Activated effector memory CD4-positive, alpha-beta T cell treated with Interleukin-2 at 50 U/mL for 16 hours (primary cell): Measurements from ENCODE around the gene CHML.

Experiments
- DNase-seq: peaks from one replicate; pipeline ENCODE4 v3.0.0-alpha.2; 2020

The CHML gene

GRCh38 chr1:241615043-241615974 is 24.9 kb downstream of the CHML start:
- no peak for DNase-seq

- no peak for DNase-seq
Observed at GRCh38 chr1:241614572-241614971, 25.6 kb downstream of the CHML start.

- DNase-seq = no peak
Observed at GRCh38 chr1:241614144-241614543, 26.0 kb downstream of the CHML start.

DNA sequence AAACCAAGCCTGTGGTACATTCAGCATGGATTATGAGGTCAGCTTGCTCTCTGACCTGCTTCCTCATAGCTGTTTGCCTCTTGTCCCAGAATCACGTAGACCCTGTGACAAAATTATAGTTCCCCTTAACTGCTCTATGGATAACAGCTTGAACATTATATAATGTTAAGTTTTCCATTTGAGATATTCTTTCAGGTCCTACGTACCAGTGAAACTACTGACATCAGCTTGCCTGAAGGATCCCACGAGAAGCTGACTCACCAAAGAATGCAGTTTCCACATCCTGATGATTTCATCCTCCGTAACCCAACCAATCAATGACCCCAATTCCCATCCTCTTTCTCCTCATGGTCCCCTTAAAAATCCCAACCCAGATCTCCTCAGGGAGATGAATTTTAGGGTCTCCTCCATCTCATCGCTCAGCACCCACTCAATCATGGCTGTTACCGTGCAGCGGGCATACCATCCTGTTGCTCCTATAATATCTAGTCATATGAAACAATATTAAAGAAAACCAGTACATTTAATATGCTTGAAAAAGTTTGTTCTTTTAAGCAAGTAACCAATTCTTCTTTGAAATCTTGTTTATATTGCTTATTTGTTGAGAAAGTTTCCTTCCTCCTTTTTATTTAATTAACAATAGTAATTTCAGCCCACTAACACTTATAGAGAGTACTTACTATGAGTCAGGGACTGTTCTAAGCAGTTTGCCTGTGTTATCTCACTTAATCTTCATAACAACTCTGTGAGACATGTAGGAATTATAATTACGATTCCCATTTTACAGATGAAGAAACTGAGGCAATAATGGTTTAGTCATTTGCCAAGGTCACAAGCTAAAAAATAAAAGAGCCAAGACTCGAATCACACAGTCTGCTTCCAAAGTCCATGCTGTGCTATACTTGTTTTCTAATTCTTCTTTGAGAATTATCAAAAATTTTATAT is 27.4 kb downstream of the CHML start:
- no peak for DNase-seq

DNA sequence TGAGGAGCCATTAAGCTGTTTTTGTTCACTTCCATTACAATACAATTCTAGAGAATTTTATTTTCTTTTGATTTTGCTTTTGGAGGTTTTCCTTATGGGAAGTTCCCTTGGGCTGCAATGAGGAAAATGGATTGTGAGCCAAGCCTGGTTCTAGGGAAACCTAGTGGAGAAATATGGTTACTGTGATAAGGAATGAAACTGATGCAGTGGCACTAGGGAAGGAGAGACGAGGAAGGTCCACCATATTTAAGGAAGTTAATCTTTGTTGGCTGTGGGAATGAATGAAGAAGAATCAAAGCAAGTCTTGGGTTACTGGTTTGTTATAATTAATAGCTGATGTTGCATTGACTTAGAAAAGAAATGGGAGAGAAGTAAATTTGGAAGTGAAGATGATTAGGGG is 28.4 kb downstream of the CHML start:
- DNase-seq = no peak

- DNase-seq = no peak
Observed at GRCh38 chr1:241611063-241611462, 29.1 kb downstream of the CHML start.

GRCh38 chr1:241610056-241610815 is 29.9 kb downstream of the CHML start:
- DNase-seq = no peak

GRCh38 chr1:241608379-241609033 is 31.7 kb downstream of the CHML start:
- no peak for DNase-seq

GRCh38 chr1:241607497-241607896 is 32.7 kb downstream of the CHML start:
- no peak for DNase-seq

DNA sequence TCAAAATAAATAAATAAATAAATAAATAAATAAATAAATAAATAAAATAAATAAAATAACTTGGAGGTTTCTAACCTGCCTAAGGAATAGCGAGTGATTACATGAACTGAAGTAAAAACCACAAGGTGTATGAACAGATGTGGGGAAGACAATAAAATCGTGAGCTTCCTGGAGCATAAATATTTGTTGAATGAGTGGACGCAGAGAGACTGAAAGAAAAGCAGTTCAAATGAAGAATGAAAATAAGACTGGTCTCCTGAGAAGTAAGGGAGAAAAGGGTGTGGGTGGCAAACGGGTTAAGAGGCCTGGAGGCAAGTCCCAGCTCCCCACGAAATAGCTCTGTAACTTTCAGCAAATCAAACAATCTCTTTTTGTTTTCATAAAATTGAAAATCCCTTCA is 33.6 kb downstream of the CHML start:
- no peak for DNase-seq

- no peak for DNase-seq
Observed at GRCh38 chr1:241605146-241605805, 34.9 kb downstream of the CHML start.

DNA sequence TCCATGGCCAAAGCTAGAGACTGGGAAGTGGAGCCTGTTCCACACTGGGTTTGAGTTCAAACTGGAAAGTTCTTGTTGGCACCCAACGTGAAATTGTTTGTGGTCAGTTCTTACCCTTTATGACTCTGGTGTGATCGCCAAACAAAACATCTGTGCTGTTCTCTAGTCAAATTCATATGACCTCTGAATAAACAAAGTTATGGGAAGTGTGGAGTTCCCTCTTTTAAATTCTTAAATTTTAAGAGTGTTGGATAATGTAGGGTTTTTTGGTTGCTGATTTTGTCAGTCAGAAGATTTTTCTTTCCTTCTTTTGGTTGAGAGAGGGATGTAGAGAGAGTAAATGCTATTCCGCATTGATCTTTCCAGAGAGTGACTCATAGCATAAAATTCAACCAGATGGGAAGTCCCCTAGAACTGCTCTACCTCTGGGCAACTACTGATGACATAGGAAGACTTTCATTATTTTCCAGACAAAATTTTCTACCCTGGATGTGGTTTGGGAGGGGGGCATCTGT is 36.4 kb downstream of the CHML start:
- no peak for DNase-seq

DNA sequence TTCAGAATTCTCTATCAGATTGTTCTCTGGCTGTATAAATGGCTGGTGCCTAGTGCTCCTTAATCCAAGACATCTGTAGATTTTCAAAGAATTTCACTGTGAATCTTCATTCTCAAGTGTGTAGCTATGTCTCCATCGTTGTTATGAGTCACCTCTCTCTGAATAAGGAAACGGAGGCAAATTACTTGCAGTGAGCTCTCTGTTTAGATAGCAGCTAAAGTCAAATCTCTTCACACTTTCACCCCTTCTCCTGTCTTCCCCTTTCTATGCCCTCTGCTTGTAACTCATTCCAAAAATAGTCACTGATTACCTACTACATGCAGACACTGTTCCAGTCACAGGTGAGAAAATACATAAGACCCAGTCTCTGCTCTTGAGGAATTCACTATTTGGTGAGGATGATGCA is 39.7 kb downstream of the CHML start:
- no peak for DNase-seq

GRCh38 chr1:241598249-241598648 is 41.9 kb downstream of the CHML start:
- no peak for DNase-seq

DNA sequence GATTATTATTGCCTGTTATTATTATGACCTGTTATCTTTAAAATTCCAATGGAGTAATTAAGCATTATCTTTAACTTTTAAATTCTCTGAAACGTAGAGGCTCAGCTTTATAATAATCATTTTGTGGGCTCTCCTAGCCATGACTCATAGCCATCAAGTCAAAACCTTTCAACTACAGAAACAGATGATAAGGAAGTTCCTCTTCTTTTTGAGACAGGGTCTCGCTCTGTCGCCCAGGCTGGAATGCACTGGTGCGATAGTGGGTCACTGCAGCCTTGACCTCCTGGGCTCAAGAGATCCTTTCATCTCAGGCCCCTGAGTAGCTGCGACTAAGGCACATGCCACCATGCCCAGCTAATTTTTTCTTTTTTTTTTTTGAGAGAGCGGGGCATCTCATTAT is 43.5 kb downstream of the CHML start:
- no peak for DNase-seq

DNA sequence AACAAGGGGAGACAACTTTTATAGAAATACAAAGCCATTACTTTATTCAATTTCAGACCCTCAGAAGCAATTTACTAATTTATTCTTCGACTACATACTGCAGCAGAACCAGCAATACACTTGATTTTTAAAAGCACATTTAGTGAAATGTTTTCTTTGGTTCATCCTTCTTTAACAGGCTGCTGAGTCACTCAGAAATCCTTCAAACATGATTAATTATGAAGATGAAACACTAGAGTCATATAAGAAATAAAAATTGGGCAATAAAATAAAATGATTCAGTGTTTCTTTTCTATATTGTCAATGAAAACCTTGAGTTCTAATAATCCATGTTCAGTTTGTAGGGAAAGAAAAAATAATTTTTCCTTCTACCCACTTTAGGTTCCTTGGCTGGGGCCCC is 47.0 kb downstream of the CHML start:
- DNase-seq = no peak

DNA sequence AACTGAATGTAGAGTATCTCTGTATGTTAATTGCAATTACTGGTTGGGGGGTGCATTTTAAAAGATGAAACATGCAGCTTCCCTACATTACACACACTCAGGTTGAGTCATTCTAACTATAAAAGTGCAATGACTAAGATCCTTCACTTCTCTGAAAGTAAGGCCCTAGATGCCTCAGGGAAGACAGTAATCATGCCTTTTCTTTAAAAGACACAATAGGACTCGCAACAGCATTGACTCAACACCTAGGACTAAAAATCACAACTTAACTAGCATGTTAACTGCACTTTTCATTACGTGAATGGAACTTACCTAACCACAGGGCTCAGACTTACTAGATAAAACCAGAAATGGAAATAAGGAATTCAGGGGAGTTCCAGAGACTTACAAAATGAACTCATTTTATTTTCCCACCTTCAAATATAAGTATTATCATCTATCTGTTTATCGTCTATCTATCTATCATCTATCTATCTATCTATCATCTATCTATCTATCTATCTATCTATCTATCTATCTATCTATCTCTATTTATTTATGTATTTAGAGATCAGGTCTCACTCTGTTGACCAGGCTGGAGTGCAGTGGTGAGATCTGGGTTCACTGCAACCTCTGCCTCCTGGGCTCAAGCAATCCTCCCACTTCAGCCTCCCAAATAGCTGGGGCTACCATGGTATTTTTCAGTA is 47.8 kb downstream of the CHML start:
- DNase-seq = no peak

DNA sequence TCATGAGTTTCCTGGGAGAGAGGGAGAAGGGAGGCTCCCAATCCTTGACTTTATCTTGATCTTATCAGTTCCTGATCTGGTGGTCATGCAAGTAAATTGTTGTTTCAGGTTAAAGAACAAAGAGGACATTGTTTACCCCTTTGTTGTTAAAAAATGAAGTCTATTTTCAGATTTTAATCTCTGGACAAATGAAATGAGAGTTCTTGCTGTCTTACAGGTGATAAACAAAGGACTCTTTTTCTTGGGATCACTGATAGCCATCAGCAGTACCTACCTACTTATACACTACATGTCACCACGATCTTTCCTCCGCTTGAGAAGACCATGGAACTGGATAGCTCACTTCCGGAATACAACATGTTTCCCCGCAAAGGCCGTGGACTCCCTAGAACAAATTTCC is 48.4 kb downstream of the CHML start:
- no peak for DNase-seq

DNA sequence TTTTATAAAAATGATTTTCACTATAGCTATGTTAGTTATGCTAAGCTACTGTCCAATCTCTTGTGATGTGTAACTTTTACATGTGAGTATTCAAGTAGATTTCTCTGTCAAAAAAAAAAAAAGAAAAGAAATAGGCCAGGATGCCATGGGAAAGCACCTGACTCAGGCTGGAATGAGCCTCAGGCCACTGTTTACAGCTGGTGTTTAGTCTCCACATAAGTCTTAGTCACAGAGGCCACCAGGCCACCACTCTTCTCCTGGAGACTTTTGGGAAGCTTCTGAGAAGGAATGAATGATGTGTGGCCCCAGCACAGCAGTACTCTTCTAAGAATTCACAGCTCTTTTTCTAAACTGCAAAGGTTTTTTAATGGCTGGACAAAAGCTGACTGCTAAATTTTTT is 48.9 kb downstream of the CHML start:
- DNase-seq = no peak

DNA sequence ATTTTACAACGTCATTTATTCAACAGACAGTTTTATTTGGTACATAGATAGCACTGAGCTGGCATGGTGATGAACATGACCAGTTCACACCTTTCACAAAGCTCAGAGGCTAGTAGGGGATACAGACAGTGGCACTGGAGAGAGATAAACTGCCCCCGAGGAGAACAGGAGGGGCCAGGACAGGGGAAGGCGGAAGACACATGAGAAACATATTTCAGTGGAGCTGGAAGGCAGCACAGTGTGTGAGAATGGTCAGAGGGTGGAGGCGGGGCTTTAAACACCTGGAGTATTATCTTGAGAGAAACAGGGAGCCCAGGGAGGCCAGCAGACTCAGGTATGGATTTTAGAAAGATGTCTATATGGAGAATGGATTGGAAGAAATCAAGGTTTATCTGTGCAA is 49.5 kb downstream of the CHML start:
- DNase-seq = no peak
